GM12872 (cell line): Measurements from ENCODE around the gene AGAP1.

Experiments used
- TF ChIP-seq, protein P1 (sequence below): IDR thresholded peaks from 3 replicates; pipeline ENCODE4 v1.5.1; 2011; ENCODE audit warnings: low read depth, mild to moderate bottlenecking, low read length, moderate library complexity; ENCODE audit not compliant: insufficient read depth

AGAP1 gene

DNA sequence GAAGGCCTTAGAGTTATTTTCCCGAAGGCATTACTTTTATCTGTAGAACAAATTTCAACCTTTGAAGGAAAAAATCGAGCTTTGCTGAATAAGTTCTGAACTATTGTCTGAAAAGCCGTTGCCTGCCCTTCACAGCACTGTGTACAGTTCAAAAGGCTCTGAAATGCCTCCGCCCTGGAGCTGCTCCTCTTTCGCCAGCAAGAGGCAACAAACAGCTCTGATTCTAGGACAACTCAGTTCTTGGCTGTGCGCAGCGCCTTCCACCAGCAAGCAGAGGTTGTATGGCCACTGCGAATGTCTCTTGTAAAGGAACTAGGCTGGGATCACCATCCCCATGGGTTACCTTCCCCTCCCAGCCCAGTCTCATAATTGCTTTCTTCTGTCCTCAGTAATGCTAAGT is 365.8 kb downstream of the AGAP1 start:
- TF ChIP-seq, protein P1, sequence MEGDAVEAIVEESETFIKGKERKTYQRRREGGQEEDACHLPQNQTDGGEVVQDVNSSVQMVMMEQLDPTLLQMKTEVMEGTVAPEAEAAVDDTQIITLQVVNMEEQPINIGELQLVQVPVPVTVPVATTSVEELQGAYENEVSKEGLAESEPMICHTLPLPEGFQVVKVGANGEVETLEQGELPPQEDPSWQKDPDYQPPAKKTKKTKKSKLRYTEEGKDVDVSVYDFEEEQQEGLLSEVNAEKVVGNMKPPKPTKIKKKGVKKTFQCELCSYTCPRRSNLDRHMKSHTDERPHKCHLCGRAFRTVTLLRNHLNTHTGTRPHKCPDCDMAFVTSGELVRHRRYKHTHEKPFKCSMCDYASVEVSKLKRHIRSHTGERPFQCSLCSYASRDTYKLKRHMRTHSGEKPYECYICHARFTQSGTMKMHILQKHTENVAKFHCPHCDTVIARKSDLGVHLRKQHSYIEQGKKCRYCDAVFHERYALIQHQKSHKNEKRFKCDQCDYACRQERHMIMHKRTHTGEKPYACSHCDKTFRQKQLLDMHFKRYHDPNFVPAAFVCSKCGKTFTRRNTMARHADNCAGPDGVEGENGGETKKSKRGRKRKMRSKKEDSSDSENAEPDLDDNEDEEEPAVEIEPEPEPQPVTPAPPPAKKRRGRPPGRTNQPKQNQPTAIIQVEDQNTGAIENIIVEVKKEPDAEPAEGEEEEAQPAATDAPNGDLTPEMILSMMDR: no peak

DNA sequence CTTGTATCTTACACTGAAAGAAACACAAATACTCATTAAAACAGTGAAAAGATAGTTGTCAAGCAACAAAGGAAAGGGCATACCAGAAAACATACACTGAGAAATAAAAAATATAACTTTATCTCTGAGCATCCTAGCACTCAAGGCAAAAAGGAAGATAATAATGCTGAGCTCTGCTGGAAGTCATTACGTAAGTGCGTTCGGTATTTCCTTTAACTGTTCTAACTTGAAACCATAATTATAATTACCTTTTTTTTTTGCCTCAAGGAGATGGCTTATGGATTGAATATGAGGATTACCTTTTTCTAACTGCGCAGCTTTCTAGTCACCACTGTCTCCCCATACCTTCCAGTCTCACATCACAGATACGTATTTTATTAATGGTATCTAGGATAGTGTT is 366.3 kb downstream of the AGAP1 start:
- TF ChIP-seq, protein P1: no peak

DNA sequence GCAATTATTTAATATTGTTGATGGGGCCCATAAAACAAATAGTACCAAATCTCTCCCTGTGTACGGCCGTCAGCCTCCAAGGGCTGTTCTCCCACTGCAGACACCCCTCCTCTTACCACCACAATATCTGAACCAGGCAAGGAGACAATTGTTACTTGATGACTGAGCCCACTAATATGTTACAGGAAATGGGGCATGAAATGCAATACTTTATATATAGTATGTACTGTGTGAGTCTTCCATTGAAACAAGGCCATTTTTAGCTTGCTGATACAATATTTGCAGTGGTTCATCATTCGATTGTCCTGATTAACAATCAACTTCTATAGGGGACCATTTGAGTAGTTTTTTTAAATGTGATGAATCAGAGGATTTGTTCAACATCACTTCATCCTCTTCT is 367.0 kb downstream of the AGAP1 start:
- TF ChIP-seq, protein P1: no peak

- TF ChIP-seq, protein P1: no peak
These were observed 367.5 kb downstream of the AGAP1 start for GRCh38 chr2:235861383-235861782.

- TF ChIP-seq, protein P1: no peak
These were observed 369.6 kb downstream of the AGAP1 start for GRCh38 chr2:235863414-235863813.

- TF ChIP-seq, protein P1: no peak
These were observed 370.5 kb downstream of the AGAP1 start for GRCh38 chr2:235864302-235864701.

GRCh38 chr2:235864733-235865515 is 371.1 kb downstream of the AGAP1 start:
- TF ChIP-seq, protein P1: no peak

GRCh38 chr2:235866373-235866772 is 372.5 kb downstream of the AGAP1 start:
- TF ChIP-seq, protein P1: no peak
